Endothelial cell (in vitro differentiated cells): Measurements from ENCODE around the gene TEX2. TPM values are rescaled to one million over a fixed set of nuclear protein-coding genes. Genes with fewer than 3 reads are reported as not detected.
A peak's percentile ranks its signal among the peaks of the same experiment; 100 is the strongest.

Source experiments
- DNase-seq: peaks from one replicate; pipeline ENCODE4 v3.0.0; 2021; ENCODE audit warnings: low spot score
- H3K27ac Mint-ChIP-seq: one replicate; pipeline ENCODE4 v1.8.0; 2021; ENCODE audit warnings: mixed read lengths, inconsistent platforms; ENCODE audit not compliant: unreplicated experiment
- H3K27me3 Mint-ChIP-seq: one replicate; pipeline ENCODE4 v1.8.0; 2021; ENCODE audit warnings: mild to moderate bottlenecking, moderate library complexity, mixed read lengths, inconsistent platforms; ENCODE audit not compliant: unreplicated experiment
- H3K36me3 Mint-ChIP-seq: one replicate; pipeline ENCODE4 v1.8.0; 2021; ENCODE audit warnings: mild to moderate bottlenecking, low read depth, mixed read lengths, inconsistent platforms; ENCODE audit not compliant: unreplicated experiment
- H3K4me1 Mint-ChIP-seq: one replicate; pipeline ENCODE4 v1.8.0; 2021; ENCODE audit warnings: mild to moderate bottlenecking, mixed read lengths, inconsistent platforms; ENCODE audit not compliant: unreplicated experiment
- H3K4me3 Mint-ChIP-seq: one replicate; pipeline ENCODE4 v1.8.0; 2021; ENCODE audit warnings: mild to moderate bottlenecking, mixed read lengths, inconsistent platforms; ENCODE audit not compliant: unreplicated experiment
- H3K9me3 Mint-ChIP-seq: one replicate; pipeline ENCODE4 v1.8.0; 2021; ENCODE audit warnings: mixed read lengths, inconsistent platforms; ENCODE audit not compliant: unreplicated experiment
- total RNA-seq: library from RNA; stranded (reverse); fragmentation: NEBNext Ultra II Directional; extraction: Animal tissue kit (Norgen Biotek cat#: 25700); gene quantifications from one replicate; pipeline ENCODE4 v1.2.1, GENCODE V29; 2021; ENCODE audit not compliant: unreplicated experiment
- TF ChIP-seq, protein P1 (sequence below): fragments of 200-600 bp; sonication (generic); IDR thresholded peaks from one replicate; pipeline ENCODE4 v1.5.0; 2021; ENCODE audit warnings: antibody characterized with exemption; ENCODE audit not compliant: unreplicated experiment

Gene TEX2
- total RNA-seq, 1 donor from 2014 or later = 16.3 TPM

DNA sequence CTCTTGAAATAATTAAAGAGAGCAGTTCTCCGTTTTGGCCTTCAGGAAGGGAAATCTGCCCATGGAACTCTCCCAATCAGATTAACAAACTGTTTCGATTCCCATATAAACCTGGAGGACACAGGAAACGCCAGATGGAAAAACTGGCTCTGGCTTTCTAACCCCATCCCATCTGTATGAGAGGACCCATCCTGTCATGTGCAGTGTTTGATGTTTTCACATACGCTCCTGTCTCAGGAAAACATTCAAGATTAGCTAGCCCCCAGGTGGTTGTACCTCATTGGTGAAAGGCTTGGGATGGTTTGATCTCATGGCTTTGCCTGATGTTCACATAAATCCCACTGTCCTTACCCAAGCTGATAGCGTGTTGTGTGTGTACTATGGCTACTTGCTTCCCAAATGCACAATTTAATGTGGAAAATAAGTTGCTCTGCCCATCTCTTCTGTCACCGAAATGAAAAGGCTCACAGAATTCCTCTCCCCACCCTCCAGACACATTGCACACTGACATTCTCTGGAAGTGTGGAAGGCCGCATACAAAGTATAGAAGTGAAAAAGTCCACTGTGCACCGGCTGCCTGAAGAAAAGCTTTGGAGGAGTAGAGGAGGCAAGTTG, 114.9 kb downstream of the TEX2 start:
- Mint-ChIP-seq H3K9me3 (no peaks in the 10 kb centered on the region), H3K4me1 (peaks cover 10% of the 10 kb centered on the region), H3K36me3 (peaks cover 5% of the 10 kb centered on the region), H3K27ac (no peak overlapping the region), H3K27me3 (peaks cover 3% of the 10 kb centered on the region), H3K4me3 (no peak overlapping the region)
- TF ChIP-seq, protein P1, sequence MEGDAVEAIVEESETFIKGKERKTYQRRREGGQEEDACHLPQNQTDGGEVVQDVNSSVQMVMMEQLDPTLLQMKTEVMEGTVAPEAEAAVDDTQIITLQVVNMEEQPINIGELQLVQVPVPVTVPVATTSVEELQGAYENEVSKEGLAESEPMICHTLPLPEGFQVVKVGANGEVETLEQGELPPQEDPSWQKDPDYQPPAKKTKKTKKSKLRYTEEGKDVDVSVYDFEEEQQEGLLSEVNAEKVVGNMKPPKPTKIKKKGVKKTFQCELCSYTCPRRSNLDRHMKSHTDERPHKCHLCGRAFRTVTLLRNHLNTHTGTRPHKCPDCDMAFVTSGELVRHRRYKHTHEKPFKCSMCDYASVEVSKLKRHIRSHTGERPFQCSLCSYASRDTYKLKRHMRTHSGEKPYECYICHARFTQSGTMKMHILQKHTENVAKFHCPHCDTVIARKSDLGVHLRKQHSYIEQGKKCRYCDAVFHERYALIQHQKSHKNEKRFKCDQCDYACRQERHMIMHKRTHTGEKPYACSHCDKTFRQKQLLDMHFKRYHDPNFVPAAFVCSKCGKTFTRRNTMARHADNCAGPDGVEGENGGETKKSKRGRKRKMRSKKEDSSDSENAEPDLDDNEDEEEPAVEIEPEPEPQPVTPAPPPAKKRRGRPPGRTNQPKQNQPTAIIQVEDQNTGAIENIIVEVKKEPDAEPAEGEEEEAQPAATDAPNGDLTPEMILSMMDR = no peak
- no peak for DNase-seq

DNA sequence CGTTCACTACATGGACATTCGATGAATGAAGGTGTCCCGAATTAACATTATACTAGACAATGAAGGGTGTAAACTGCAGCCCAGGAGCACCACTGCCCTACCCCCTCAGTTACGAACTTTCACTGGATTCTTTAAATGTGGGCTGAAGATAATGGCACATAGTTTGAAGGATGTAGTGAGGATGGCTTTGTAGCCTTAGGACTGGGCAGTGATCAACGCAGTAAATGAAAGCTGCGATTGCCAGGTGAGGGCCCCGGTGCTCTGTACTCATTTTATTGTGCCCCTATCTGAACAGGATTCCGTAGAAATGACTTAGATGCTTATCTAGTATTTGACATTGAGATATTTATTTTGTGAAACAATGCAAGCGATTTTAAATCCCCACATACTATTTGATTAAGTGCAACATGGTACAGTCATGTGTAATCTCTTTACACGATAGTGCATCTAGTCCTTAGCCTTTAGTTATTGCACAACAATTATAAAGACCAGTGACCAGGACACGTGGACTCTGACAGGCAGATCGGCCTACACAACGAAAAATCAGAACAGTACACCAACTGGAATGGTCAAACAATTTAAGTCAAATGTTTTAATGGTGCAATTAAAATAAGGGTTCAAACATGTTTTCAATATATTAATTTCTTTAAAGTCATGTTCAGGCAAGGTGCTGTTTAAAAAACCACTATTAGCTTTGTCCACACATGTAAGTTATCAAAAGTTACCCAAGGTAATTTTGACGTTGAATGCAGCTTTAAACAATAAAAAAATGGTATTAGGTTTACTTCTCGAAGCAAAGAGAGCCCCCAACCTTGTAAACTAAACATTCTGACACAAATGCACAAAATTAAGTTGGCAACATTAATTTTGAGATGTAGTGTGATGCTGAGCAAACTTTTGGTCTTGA, 115.7 kb downstream of the TEX2 start:
- DNase-seq = no peak
- H3K4me3 Mint-ChIP-seq = no peak overlapping the region
- H3K9me3 Mint-ChIP-seq = no peaks in the 10 kb centered on the region
- TF ChIP-seq, protein P1 = no peak
- H3K27me3 Mint-ChIP-seq = peaks cover 3% of the 10 kb centered on the region
- no peaks in the 10 kb centered on the region for H3K36me3 Mint-ChIP-seq
- H3K4me1 Mint-ChIP-seq = peaks cover 10% of the 10 kb centered on the region
- H3K27ac Mint-ChIP-seq = no peak overlapping the region

DNA sequence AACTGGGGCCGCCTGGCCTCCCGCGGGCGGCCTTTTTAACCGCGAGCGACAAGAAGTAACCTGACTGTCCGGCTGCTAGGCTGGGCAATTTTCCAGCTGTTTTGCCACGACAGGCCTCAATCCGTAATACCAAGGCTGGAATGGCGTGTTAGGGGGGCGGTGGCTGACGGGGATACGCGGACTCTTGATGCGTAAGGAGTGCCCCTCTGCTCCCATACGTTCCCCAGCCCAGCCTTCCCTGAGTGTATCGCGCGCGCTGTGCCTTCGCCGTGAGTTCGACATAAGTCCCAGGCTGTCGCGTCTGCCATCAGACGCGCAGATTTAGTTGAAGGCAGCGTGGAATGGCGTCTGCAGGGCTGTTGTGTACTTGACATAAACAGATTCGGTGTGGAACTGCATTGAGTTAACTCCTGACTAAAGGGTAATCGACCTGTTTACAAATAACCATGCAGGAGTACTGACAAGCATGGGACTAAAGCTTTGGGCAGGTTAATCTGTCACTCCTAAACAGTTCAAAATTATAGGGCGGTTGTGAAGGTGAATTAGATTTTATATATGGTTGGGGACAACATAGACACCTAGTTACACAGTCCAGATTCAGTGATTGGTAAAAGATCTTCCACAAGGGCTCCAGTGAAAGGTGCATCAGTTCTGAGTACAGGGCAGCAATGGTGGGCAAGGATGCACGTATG, 116.5 kb downstream of the TEX2 start:
- TF ChIP-seq, protein P1 = no peak
- DNase-seq = peak; percentile 26
- Mint-ChIP-seq H3K36me3 (no peaks in the 10 kb centered on the region), H3K4me3 (no peak overlapping the region), H3K9me3 (no peaks in the 10 kb centered on the region), H3K27ac (peak overlapping the region; percentile 38), H3K27me3 (peaks cover 3% of the 10 kb centered on the region), H3K4me1 (peaks cover 10% of the 10 kb centered on the region)

DNA sequence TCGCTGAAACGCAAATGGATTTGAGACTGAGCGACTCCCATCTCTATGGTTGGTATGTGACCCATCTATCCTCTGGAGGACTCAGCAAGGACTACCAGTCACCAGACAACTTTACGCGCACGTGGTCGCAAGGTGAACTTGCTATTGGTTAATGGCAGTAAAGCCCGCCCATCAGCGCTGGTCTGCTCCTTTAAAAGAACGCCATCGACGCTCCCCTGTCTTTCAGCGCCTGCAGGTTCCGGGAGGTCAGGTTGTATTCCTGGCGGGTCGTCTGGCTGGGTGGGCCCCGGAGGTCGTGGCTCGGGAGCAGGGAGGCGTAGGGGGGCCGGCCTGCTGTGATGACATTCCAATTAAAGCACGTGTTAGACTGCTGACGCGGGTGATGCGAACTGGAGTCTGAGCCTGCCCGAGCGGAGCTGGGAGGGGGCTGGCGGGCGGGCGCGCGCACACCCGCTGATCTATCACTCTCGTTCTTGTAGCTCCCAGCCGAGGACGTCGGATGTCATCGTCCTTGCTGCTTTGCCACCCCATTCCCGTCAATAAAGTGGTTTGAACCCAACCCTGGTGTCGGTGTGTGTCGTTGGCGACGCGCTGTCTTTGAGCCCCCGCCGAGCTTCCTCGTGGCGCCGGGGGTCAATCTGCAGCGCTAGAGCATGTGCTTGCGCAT, 117.2 kb downstream of the TEX2 start:
- Mint-ChIP-seq H3K4me1 (peaks cover 10% of the 10 kb centered on the region), H3K9me3 (no peaks in the 10 kb centered on the region), H3K4me3 (no peak overlapping the region), H3K27me3 (peaks cover 3% of the 10 kb centered on the region), H3K27ac (no peak overlapping the region), H3K36me3 (no peaks in the 10 kb centered on the region)
- TF ChIP-seq, protein P1 = no peak
- DNase-seq = peak; percentile 85
